ENCODE data around the gene CASQ1. TPM values are rescaled to one million over a fixed set of nuclear protein-coding genes. Genes with fewer than 3 reads are reported as not detected.

The CASQ1 gene
- polyA plus RNA-seq (2011; rRNA removed) (1.4 and 1.5 TPM in 2 replicates), polyA minus RNA-seq (2011; rRNA and poly(A)+ RNA removed) (0.19 and 0.46 TPM in 2 replicates)

GRCh38 chr1:160189649-160190625 is at the start of gene CASQ1:
TSS of gene CASQ1 (plus strand) at chr1:160190575. CDS start at chr1:160190752, 177 bp downstream.
- DNase-seq (ENCODE audit: low read depth) = no peak

GRCh38 chr1:160143695-160144094 is 46.7 kb upstream of the CASQ1 start:
- CTCF ChIA-PET = no interaction called here

More at GRCh38 chr1:160189649-160190625, at the start of gene CASQ1:
- TF ChIP-seq CTCF (IDR thresholded peaks at IDR 0.05; ENCODE audit: insufficient read depth, low read depth, low read length) = no peak
- no peak within 1 kb of the TSS for H3K4me3 ChIP-seq (ENCODE audit: low read depth, low read length)
- H3K36me3 ChIP-seq (ENCODE audit: control insufficient read depth, insufficient read depth, low read length) = no peaks in the 10 kb centered on the region
- POLR2A ChIA-PET = interaction anchor here (0.6 kb wide), 1 partner anchor 10 kb away, joined by 7 read pairs; no protein-coding TSS in a partner anchor
- peaks cover 1% of the 10 kb centered on the region for H3K27me3 ChIP-seq (ENCODE audit: control insufficient read depth, insufficient read depth, low read length)
- CTCF ChIA-PET = interaction anchor here (1.0 to 6.1 kb wide), 13 partner anchors 13 to 187 kb away, joined by 3 to 113 read pairs (median 4); partner anchors contain the start of gene ATP1A2

GRCh38 chr1:160144921-160145320 is 45.5 kb upstream of the CASQ1 start:
- no peak for DNase-seq (ENCODE audit: low read depth)
- no peak for TF ChIP-seq CTCF (IDR thresholded peaks at IDR 0.05; ENCODE audit: insufficient read depth, low read depth, low read length)
- H3K36me3 ChIP-seq (ENCODE audit: control insufficient read depth, insufficient read depth, low read length) = no peaks in the 10 kb centered on the region
- H3K27me3 ChIP-seq (ENCODE audit: control insufficient read depth, insufficient read depth, low read length) = 0 out of 2 replicates have a peak, but pooled peaks cover 2% of the 10 kb centered on the region
- H3K4me3 ChIP-seq (ENCODE audit: low read depth, low read length) = no peak overlapping the region
- POLR2A ChIA-PET = no interaction called here
- CTCF ChIA-PET = no interaction called here

More at GRCh38 chr1:160143695-160144094, 46.7 kb upstream of the CASQ1 start:
- no peak for DNase-seq (ENCODE audit: low read depth)
- no peak overlapping the region for H3K4me3 ChIP-seq (ENCODE audit: low read depth, low read length)
- POLR2A ChIA-PET = no interaction called here
- H3K27me3 ChIP-seq (ENCODE audit: control insufficient read depth, insufficient read depth, low read length) = peaks cover 3% of the 10 kb centered on the region; the same call in 1 of the 2 replicates
- H3K36me3 ChIP-seq (ENCODE audit: control insufficient read depth, insufficient read depth, low read length) = no peaks in the 10 kb centered on the region
- TF ChIP-seq CTCF (IDR thresholded peaks at IDR 0.05; ENCODE audit: insufficient read depth, low read depth, low read length) = no peak

- Histone ChIP-seq H3K4me3 (ENCODE audit: low read depth, low read length) (no peak overlapping the region), H3K27me3 (ENCODE audit: control insufficient read depth, insufficient read depth, low read length) (0 out of 2 replicates have a peak, but pooled peaks cover 2% of the 10 kb centered on the region), H3K36me3 (ENCODE audit: control insufficient read depth, insufficient read depth, low read length) (no peaks in the 10 kb centered on the region)
- CTCF ChIA-PET = interaction anchor here (0.9 kb wide), 1 partner anchor 43 kb away, joined by 3 read pairs; no protein-coding TSS in a partner anchor
- POLR2A ChIA-PET = interaction anchor here (0.6 kb wide), 1 partner anchor 24 kb away, joined by 4 read pairs; no protein-coding TSS in a partner anchor
- no peak for TF ChIP-seq CTCF (IDR thresholded peaks at IDR 0.05; ENCODE audit: insufficient read depth, low read depth, low read length)
- no peak for DNase-seq (ENCODE audit: low read depth)
These were observed 44.3 kb upstream of the CASQ1 start for GRCh38 chr1:160146107-160146506.

- H3K36me3 ChIP-seq (ENCODE audit: control insufficient read depth, insufficient read depth, low read length) = no peaks in the 10 kb centered on the region
- POLR2A ChIA-PET = no interaction called here
- H3K27me3 ChIP-seq (ENCODE audit: control insufficient read depth, insufficient read depth, low read length) = no peaks in the 10 kb centered on the region
- H3K4me3 ChIP-seq (ENCODE audit: low read depth, low read length) = no peak overlapping the region
- no peak for TF ChIP-seq CTCF (IDR thresholded peaks at IDR 0.05; ENCODE audit: insufficient read depth, low read depth, low read length)
- CTCF ChIA-PET = interaction anchor here (0.9 to 2.7 kb wide), 4 partner anchors 14 to 46 kb away, joined by 3 to 12 read pairs (median 6); no protein-coding TSS in a partner anchor
- no peak for DNase-seq (ENCODE audit: low read depth)
These were observed 42.3 kb upstream of the CASQ1 start for GRCh38 chr1:160148121-160148520.

All from BJ (cell line).